HUES64 (cell line): ENCODE measurements around the gene STEAP3.

Experiments used
- H3K27ac ChIP-seq: 2 replicates; pipeline ENCODE4 v1.7.0; 2013; ENCODE audit warnings: low read depth, low read length, inconsistent platforms
- H3K27me3 ChIP-seq: 2 replicates; pipeline ENCODE4 v1.6.1; 2013; ENCODE audit warnings: mild to moderate bottlenecking, low read length; ENCODE audit not compliant: insufficient read depth
- H3K36me3 ChIP-seq: 2 replicates; pipeline ENCODE4 v1.6.1; 2013; ENCODE audit warnings: mild to moderate bottlenecking, low read length; ENCODE audit not compliant: insufficient read depth
- H3K4me1 ChIP-seq: 2 replicates; pipeline ENCODE4 v1.6.1; 2013; ENCODE audit warnings: mild to moderate bottlenecking, low read length, moderate library complexity; ENCODE audit not compliant: insufficient read depth
- H3K4me3 ChIP-seq: 2 replicates; pipeline ENCODE4 v1.5.1; 2013; ENCODE audit warnings: mild to moderate bottlenecking, low read length, moderate library complexity
- H3K9ac ChIP-seq: 2 replicates; pipeline ENCODE4 v1.6.1; 2013; ENCODE audit warnings: mild to moderate bottlenecking, low read depth, low read length
- H3K9me3 ChIP-seq: 2 replicates; pipeline ENCODE4 v1.6.1; 2013; ENCODE audit warnings: low read depth, low read length; ENCODE audit not compliant: insufficient read depth
- WGBS: fragments of 150-250, 120-280 bp; methylation state at CpG from one replicate; pipeline ENCODE4 v1.1.7; 2013; ENCODE audit warnings: missing lambda C conversion rate; 5-methylcytosine and 5-hydroxymethylcytosine counted together

STEAP3 gene

DNA sequence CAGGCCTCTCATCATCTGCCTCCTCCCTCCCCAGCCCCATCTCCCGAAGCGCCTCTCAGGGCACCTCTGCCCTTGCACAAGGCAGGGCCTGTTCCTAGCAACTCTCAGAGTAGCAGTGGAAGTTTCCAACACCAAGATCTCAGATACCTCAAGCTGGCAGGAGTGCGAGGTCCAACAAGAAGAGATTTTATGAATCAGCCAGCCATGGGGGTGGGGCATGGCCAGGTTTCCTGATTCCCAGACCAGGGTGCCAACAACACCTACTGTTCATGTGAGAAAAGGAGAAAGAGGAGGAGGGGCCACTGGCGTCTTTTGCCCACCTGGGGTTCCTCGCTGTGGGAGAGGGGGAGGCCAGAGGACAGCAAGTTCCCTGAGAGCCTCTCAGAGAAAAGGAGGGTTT, 6.6 kb upstream of the STEAP3 start:
- H3K27ac ChIP-seq: no peak overlapping the region
- H3K4me3 ChIP-seq: no peak overlapping the region
- H3K27me3 ChIP-seq: peaks cover 4% of the 10 kb centered on the region; the same call in 1 of the 2 replicates
- no peak overlapping the region for H3K9ac ChIP-seq
- 89% methylated on average over 5 of the region's 5 CpGs for WGBS
- H3K36me3 ChIP-seq: no peaks in the 10 kb centered on the region
- H3K9me3 ChIP-seq: no peaks in the 10 kb centered on the region
- peaks cover 31% of the 10 kb centered on the region for H3K4me1 ChIP-seq

DNA sequence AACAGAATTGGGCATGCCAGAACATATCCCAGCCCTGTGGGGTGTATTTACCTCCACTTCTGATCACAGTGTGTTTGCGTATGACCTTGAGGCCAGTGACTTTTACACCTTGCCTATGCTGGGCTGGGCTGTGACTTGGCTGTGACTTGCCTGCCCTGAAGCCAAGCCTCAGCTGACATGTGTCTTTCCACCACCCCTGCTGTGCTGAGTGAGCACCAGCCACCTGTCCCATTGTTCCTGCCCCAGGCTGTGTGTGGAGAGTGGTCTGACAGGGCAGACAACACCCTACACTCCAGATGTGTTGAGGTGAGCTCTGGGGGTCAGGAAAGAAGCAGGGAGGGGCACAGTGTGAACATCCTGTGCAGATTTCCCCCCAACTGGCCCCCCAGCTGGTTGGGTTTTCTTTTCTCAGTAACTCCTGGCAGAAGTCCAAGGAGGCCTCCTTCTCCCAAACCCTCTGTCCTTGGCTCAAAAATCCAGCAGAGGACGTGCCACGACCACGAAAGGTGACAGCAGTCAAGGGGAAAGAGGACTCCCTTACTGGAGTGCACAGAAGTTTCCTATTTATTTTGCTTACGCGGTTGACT, 5.1 kb upstream of the STEAP3 start:
- Histone ChIP-seq H3K9ac (no peak overlapping the region), H3K9me3 (no peaks in the 10 kb centered on the region), H3K36me3 (no peaks in the 10 kb centered on the region), H3K27me3 (peaks cover 14% of the 10 kb centered on the region), H3K4me1 (peaks cover 39% of the 10 kb centered on the region), H3K27ac (no peak overlapping the region), H3K4me3 (no peak overlapping the region)
- 69% methylated on average over 6 of the region's 6 CpGs for WGBS

DNA sequence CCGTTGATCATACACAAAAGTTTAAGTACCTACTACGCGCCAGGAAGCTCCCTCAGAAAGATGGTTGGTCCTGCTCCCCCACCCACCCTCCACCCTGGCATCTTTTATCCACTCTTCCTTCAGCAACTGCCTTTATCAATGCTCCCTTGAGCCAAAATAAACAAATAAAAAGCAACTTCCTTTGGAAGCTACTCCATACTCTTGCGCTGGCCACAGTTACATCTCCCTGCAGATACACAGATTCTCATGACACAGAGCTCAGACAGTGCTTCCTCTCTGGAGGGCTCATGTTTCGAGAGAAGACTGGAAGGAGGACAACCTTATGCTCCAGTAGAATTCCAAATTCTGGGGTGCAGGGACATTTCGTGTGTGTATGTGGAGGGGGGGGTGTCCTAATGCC, 3.8 kb upstream of the STEAP3 start:
- Histone ChIP-seq H3K4me1 (peaks cover 40% of the 10 kb centered on the region), H3K9ac (no peak overlapping the region), H3K4me3 (no peak overlapping the region), H3K27ac (no peak overlapping the region), H3K9me3 (no peaks in the 10 kb centered on the region), H3K27me3 (peaks cover 26% of the 10 kb centered on the region), H3K36me3 (no peaks in the 10 kb centered on the region)
- WGBS: 78% methylated on average over 6 of the region's 6 CpGs

DNA sequence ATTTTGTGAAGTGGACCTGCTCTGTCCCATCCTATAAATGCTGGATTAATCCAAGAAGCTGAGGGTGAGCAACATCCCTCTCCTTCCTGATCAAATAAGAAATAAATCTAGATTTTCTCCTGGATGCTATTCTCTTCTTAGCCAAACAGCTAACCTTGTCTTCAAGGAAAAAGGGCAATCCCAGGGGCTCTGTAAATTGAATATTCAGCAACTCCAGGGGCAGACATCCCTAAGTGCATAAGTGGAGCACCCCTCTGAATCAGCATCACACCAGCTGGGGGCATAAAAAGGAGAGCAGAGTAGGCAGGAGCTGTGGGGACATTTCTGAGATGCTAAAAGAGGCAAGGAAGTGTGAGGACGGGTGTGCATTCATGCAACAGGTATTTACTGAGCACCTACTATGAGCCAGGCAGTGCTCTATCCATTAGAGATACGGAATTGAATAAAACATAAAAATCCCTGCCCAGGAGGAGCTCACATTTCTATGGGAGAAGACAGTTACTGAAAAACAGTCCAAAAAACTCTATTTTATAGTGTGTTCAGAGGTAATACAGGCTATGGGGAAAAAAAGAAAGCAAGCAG, 2.8 kb upstream of the STEAP3 start:
- Histone ChIP-seq H3K9ac (no peak overlapping the region), H3K27ac (no peak overlapping the region), H3K4me1 (peaks cover 40% of the 10 kb centered on the region), H3K9me3 (no peaks in the 10 kb centered on the region), H3K27me3 (peaks cover 28% of the 10 kb centered on the region), H3K36me3 (no peaks in the 10 kb centered on the region), H3K4me3 (no peak overlapping the region)
- 93% methylated on average over 2 of the region's 2 CpGs for WGBS

DNA sequence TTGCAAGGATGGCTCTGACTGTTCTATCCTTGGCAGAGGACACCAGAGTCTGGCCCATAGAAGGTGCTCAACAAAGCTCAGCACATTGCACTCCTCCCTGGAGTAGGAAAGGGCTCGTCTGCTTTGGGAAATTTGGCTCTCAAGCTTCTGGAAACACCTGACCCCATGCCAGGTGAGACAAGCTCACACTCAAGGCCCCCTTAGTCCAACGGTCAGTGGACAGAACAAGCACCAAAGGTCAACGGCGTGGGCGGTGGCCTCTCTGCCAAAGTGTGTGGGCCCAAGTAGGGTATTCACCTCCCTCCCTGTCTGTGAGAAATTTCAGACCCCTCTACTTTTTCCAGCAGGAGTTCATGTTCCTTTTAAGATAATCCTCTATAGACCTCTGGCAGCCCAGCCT, 2.0 kb upstream of the STEAP3 start:
- Histone ChIP-seq H3K9me3 (no peaks in the 10 kb centered on the region), H3K4me3 (no peak overlapping the region), H3K4me1 (peaks cover 40% of the 10 kb centered on the region), H3K27ac (no peak overlapping the region), H3K9ac (no peak overlapping the region), H3K27me3 (peaks cover 28% of the 10 kb centered on the region), H3K36me3 (no peaks in the 10 kb centered on the region)
- 74% methylated on average over 5 of the region's 5 CpGs for WGBS

DNA sequence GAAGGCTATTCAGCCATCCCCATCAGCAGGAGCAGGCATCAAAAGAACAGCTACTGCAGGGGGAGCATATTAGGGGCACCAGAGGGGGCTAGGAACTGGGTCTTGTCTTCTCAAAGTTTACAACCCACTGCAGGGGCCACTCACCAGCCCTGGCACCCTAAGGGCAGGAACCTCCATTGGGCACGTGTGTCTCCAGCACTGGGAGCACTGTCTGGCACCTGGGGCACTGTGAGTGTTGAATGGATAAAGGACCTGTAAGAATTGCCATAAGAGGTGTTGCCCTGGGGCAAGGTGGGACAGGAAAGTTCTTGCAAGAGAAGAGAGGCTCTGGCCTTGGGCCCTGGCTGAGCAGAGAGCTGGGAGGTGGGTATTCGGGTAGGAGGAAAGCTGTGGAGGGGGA, 1.4 kb upstream of the STEAP3 start:
- H3K27me3 ChIP-seq: peaks cover 28% of the 10 kb centered on the region
- WGBS: 52% methylated on average over 2 of the region's 2 CpGs
- H3K9ac ChIP-seq: no peak overlapping the region
- H3K9me3 ChIP-seq: no peaks in the 10 kb centered on the region
- H3K27ac ChIP-seq: no peak overlapping the region
- H3K4me3 ChIP-seq: no peak overlapping the region
- peaks cover 40% of the 10 kb centered on the region for H3K4me1 ChIP-seq
- no peaks in the 10 kb centered on the region for H3K36me3 ChIP-seq

DNA sequence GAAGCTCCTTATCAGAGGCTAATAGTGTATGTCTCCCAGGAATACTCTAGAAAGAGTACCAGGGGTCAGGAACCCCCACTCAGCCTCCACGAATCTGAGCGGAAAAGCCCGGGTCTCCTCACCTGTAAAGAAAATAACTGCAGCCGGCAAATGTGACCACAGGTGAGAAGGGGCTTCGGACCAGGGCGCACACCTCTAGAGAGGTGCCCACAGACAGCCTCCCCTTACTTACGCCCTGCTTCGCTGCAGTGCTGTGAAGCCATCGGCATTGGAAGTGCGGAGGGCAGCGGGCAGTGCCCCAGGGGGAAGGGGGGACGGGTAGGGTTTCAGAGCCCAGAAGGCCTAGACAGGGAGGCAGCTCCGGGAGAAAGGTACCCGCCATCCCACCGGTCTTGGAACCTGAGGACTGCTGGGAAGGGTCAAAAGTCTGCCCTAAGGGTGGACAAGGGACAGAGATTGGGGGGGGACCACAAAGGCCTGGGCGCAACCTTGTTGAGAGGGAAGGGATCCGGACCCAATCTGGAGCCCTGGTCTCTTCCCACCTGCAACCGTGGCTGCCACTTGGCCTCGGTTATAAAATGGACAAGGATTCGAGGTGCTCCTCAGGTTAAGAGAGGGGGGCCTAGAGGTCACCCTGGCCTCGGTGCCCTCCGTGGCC, 642 bp upstream of the STEAP3 start:
- Histone ChIP-seq H3K36me3 (no peaks in the 10 kb centered on the region), H3K27ac (no peak overlapping the region), H3K4me3 (peak overlapping the region; percentile 77), H3K9me3 (no peaks in the 10 kb centered on the region), H3K4me1 (peaks cover 40% of the 10 kb centered on the region), H3K27me3 (peaks cover 28% of the 10 kb centered on the region), H3K9ac (0 out of 2 replicates have a peak overlapping the region, but pooled peaks have one; percentile 17)
- 58% methylated on average over 22 of the region's 22 CpGs for WGBS

DNA sequence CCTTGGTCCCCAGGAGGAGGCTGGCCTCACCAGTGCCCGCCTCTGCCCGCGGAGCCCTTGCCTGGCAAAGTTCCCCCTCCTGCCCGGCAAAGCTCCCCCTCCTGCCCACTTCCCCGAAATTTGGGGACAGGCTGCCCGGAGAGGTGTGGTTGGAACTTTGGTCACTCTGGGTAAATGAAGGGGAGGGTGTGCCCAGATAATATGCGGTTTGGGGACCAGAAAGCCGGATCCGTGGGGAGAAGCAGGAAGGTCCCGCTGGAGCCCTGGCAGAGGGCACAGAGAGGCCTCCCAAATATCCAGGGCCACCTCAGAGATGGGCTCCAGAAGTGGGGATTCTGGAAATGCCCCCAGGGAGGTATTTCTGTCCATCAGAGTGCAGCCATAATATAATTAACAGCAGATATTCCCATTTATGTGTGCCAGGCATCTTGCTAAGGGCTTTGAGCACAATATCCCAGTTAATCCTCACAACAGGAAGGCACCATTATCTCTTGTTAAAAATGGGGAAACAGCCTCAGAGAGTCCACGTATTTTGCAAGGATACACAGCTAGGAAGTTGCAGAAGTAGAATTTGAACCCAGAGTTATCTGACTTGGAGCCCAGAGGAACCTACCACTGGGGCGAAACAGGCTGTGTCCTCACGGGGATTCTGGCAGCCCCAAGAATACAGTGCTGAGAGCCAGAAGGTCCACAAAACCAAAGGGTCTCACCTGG, 914 bp downstream of the STEAP3 start:
- Histone ChIP-seq H3K27me3 (peaks cover 28% of the 10 kb centered on the region), H3K4me1 (peaks cover 26% of the 10 kb centered on the region), H3K9ac (peak overlapping the region; percentile 74), H3K4me3 (peak overlapping the region; percentile 77), H3K9me3 (no peaks in the 10 kb centered on the region), H3K27ac (no peak overlapping the region), H3K36me3 (no peaks in the 10 kb centered on the region)
- WGBS: 42% methylated on average over 12 of the region's 13 CpGs

DNA sequence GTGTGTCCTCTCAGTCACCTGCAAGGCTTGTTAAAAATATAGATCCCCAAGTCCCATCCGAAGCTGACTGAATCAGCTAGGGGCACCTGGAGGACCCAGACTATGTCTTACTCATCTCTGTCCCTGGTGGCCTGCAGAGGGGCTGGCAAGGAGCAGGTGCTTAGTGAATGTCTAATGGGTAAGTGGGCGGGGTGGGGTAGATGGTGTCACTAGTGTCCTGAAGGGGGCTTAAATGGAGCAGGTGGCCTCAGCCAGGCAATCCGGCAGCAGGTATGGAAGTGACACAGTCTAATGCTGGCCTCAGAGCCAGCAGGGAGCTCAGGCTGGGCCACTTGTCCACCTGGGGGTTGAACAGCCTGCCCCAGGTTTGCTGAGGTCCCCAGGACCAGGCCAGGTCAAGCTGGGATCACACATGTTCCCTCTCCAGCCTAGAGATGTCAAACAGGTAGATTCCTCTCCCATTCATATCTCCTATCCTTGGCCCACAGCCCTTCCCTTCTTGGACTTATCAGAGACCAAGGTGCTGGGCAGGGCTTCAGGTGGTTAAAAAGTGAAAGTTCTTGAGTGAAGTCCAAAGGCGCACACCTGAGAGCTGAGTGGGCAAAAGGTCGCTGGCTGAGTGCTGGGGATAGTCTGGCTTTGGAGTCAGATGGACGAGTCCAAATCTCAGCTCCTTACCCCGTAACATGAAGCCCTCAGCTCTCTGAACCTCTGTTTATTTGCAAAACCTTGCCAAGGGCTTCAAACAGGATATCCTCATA, 1.7 kb downstream of the STEAP3 start:
- Histone ChIP-seq H3K4me1 (peaks cover 25% of the 10 kb centered on the region), H3K9ac (no peak overlapping the region), H3K27me3 (peaks cover 28% of the 10 kb centered on the region), H3K4me3 (no peak overlapping the region), H3K9me3 (no peaks in the 10 kb centered on the region), H3K27ac (no peak overlapping the region), H3K36me3 (no peaks in the 10 kb centered on the region)
- 89% methylated on average over 7 of the region's 7 CpGs for WGBS

DNA sequence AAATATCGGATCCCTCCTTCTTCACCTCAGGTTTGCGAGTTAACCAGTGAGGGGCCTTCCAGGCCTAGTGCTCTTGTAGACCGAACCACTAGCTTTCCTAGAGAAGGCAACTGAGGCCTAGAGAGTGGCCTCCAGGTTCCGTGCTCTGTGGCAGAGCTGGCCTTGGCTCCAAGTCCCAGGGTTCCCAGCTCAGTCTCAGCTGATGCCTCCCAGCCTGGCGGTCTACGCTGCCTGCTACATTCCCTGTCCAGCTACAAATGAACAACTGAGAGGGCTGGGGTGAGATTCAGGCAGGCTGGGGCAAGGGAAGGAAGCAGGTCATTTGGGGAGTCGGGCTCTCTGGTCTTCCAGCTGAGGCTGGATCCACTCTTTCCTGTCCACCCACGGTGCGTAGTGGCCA, 2.3 kb downstream of the STEAP3 start:
- no peak overlapping the region for H3K9ac ChIP-seq
- peaks cover 28% of the 10 kb centered on the region for H3K4me1 ChIP-seq
- H3K27ac ChIP-seq: no peak overlapping the region
- H3K36me3 ChIP-seq: no peaks in the 10 kb centered on the region
- WGBS: 96% methylated on average over 9 of the region's 9 CpGs
- H3K4me3 ChIP-seq: no peak overlapping the region
- no peaks in the 10 kb centered on the region for H3K9me3 ChIP-seq
- peaks cover 28% of the 10 kb centered on the region for H3K27me3 ChIP-seq

DNA sequence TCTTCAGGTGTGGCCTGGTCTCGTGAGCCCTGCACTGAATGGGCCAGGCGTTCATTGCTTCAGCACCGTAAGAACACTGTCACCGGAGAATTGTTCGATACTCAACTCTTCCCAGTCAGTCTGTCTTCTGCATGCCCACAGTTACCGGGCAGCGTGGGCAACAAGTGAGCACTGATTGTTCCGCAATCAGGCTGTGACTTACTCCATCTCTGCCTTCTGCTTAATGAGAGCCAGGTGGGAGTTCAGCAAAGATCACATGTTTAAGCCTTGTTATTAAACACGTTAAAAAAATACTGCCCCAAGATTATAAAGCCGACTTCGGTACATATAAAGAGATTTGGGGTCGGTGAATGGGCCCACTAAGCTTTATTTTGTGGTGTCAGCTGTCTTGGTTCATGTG, 3.7 kb downstream of the STEAP3 start:
- Histone ChIP-seq H3K9ac (no peak overlapping the region), H3K4me3 (no peak overlapping the region), H3K36me3 (no peaks in the 10 kb centered on the region), H3K27me3 (peaks cover 21% of the 10 kb centered on the region), H3K27ac (no peak overlapping the region), H3K9me3 (no peaks in the 10 kb centered on the region), H3K4me1 (peaks cover 27% of the 10 kb centered on the region; the same call in 1 of the 2 replicates)
- WGBS: 95% methylated on average over 12 of the region's 12 CpGs
